Measurements from ENCODE around the gene NAB1. TPM values are rescaled to one million over a fixed set of nuclear protein-coding genes. Genes with fewer than 3 reads are reported as not detected.

Gene NAB1
- total RNA-seq, 1 experiment from 2014 or later: 137 TPM

DNA sequence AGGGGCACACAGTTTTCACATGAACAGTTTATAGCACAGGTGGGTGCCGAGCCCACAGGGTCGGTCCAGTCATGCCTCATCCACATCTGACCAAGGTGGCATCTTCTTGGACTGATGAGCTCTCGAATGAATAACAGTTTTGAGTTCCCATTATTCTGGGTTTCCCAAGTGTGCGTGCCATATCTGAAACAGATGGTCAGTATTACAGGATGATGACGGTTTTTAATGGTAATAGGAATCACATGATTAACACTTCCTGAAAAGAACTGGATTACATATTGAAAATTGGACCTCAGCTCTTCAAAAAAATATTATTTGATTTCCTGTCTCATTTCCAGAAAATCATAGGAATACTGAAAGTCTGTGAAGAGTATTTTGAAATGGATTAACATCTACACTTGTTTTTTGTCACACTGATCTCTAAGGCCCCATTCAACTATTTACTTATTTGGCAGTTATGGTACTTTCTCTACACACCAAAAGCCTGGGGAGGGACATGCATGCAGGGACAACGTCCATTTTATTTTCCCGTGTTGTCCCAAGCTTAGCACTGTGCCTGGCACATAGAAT is 22.2 kb upstream of the NAB1 start:
- Histone ChIP-seq H3K9me3 (replicated peaks) (0 out of 2 replicates have a peak, but pooled peaks cover 3% of the 10 kb centered on the region), H3K27ac (no peak overlapping the region), H3K27me3 (no peaks in the 10 kb centered on the region), H3K4me1 (peaks cover 20% of the 10 kb centered on the region), H3K4me3 (no peak overlapping the region), H3K36me3 (no peaks in the 10 kb centered on the region)
- no peak for DNase-seq

DNA sequence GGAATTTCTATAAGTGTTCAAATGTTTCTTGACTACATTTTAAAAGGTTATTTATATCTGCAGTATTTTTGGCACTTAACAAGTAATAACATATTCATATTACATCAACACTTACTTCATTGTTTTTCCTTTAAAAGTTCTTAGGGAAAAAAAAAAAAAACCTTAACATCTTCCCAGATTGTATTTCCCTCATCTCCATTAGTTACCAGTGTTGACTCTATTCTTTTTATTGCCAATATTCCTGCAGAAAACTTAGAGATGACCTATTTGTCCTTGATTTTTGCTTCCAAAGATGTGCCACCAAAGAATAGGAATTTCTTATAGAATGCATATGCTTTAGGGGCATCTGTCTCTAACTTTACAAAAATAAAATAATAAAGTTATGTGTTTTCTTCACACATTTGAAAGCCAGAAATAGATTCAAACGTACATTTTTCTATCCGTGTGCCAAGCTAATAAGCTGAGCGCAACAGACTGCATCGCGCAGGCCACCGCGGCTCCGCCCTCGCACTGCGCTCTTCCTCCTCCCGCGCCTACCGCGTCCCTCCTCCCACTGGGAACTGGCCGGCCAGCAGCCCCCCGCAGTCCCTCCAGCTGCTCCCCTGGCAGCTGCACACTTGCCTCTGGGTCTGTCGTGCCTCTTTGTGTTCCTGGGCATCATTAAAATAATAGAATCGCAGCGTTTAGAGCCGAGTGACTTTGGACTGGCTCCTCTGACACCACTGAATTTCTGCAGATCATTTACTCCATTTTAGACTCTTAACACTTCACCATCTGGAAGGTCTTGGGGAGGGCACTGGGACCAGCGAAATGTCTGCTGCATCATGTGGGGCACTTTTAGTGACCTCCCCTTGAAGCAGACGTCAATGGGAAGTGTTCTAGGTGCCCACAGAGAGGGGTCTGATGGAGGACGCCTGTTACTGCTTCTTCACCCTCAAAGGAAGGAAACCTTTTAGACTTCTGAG is 21.2 kb upstream of the NAB1 start:
- H3K9me3 ChIP-seq (replicated peaks): 0 out of 2 replicates have a peak, but pooled peaks cover 3% of the 10 kb centered on the region
- no peaks in the 10 kb centered on the region for H3K36me3 ChIP-seq
- H3K4me1 ChIP-seq: peaks cover 20% of the 10 kb centered on the region
- peak; percentile 98 to 99 for DNase-seq
- H3K27me3 ChIP-seq: no peaks in the 10 kb centered on the region
- H3K4me3 ChIP-seq: peak overlapping the region; percentile 54
- H3K27ac ChIP-seq: peak overlapping the region; percentile 68

DNA sequence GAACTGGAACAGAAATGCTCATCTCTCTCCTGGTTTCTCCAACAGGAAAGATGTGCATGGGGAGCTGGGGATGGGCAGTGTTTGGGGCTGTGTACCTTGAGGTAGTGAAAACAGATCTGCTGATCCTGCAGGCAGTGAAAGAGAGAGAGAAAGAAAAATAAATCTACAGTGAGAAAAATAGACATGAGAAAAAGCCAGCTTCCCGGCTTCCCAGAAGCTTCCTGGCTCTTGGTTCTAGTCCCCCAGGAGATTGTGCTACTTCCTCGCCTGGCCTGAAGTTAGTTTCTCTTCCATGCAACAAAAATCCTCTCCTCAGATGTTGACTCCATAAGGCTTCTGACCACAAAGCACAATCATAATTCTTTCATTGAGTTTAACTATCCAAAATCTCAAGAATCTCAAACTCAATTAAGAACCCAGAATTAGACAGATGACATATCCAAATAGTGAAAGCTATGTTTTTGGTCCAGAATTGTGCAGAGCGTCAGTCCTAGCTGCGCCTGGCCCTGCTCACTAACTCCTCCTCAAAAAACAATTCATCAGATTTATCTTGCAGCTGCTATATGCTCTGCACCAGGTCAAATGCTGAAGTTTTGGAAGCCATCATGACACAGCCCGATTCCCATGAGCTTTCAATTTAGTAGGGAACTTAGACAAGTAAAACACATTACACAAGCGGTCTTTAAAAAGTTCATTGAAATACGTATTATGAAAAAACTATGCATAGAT is 20.1 kb upstream of the NAB1 start:
- H3K4me3 ChIP-seq: peak overlapping the region; percentile 54
- peaks cover 20% of the 10 kb centered on the region for H3K4me1 ChIP-seq
- 0 out of 2 replicates have a peak, but pooled peaks cover 3% of the 10 kb centered on the region for H3K9me3 ChIP-seq (replicated peaks)
- DNase-seq: peak in 1 of 2 experiments; percentile 55
- no peaks in the 10 kb centered on the region for H3K27me3 ChIP-seq
- no peaks in the 10 kb centered on the region for H3K36me3 ChIP-seq
- H3K27ac ChIP-seq: peak overlapping the region; percentile 68

DNA sequence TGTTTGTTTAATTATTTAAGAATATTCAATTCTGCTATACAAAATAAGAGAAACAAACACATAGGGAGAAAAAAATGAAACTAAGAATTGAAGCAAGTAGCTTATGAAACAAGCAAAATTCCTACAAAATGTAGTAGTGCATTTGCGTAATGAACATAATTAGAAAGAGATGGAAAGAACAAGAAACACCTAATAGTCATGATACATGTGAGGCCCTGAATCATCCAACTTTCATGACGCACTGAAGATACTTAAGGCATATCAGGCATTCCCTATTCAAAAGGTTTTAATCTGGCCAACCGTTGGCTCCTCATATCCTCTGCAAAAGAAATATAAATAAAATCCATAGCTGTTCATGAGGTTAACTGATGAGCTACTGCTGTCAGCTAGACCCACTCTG is 14.5 kb upstream of the NAB1 start:
- DNase-seq: no peak
- H3K27me3 ChIP-seq: no peaks in the 10 kb centered on the region

DNA sequence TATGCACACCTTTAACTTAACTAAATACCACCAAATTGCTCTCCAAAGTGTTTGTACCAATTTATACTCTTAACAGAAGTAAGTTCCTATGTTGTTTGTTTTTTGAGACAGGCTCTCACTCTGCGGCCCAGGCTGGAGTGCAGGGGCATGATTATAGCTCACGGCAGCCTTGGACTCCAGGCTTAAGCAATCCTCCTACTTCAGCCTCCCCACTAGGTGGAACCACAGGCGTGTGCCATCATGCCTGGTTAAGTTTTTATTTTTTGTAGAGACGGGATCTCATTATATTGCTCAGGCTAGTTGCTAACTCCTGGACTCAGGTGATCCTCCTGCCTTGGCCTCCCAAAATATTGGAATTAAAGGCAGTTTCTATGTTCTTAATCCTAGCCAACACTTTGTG is 13.1 kb upstream of the NAB1 start:
- Histone ChIP-seq H3K27me3 (no peaks in the 10 kb centered on the region), H3K27ac (peak overlapping the region; percentile 27), H3K4me1 (peaks cover 20% of the 10 kb centered on the region), H3K9me3 (replicated peaks) (no peaks in the 10 kb centered on the region), H3K4me3 (no peak overlapping the region), H3K36me3 (no peaks in the 10 kb centered on the region)
- DNase-seq: no peak

More for the DNA sequence above, 14.5 kb upstream of the NAB1 start:
- Histone ChIP-seq H3K27ac (no peak overlapping the region), H3K4me3 (no peak overlapping the region), H3K4me1 (peaks cover 20% of the 10 kb centered on the region), H3K9me3 (replicated peaks) (no peaks in the 10 kb centered on the region), H3K36me3 (no peaks in the 10 kb centered on the region)

DNA sequence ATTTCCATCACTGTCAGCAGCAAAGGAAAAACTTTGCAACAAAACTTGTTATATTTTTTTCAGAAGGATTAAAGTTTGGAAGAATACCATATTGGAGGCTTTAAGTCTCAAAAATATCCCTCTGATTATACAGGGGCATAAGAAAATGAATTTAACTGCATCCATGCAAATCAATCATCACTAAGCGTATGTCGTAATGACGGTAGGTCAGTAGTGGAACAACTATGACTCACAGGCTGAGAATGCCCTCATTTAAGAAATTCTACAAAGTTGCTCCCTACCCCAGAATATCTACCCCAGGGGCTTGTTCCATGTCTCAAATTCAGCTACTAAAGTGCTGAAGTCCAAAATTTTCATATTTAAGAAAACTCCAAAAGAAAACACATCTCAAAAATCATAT is 12.5 kb upstream of the NAB1 start:
- peak overlapping the region; percentile 27 for H3K27ac ChIP-seq
- H3K9me3 ChIP-seq (replicated peaks): no peaks in the 10 kb centered on the region
- no peak overlapping the region for H3K4me3 ChIP-seq
- H3K36me3 ChIP-seq: no peaks in the 10 kb centered on the region
- H3K4me1 ChIP-seq: peaks cover 20% of the 10 kb centered on the region
- peak; percentile 64 to 78 for DNase-seq
- no peaks in the 10 kb centered on the region for H3K27me3 ChIP-seq

DNA sequence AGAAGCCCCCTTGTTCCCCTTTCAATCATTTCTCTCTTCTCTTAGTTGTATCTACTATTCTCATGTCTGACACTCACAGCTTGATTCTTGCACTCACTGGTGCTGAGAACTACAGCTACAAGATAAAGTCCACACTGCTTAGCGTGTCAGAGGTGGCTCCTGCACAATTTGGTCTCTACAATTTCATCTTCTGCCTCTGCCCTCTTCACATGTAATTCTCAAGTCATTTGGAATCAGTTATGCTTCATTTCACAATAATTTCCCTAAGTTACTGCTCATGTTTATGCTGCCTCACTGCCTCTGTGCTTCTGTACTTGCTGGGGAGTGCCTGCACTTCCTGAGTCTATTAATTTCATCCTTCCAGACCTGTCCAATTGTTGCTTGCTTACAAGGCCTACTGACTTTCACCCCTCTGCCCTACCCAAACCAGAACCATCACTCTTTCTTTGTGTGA is 11.6 kb upstream of the NAB1 start:
- Histone ChIP-seq H3K36me3 (no peaks in the 10 kb centered on the region), H3K27ac (peak overlapping the region; percentile 27; the same call in 1 of the 2 replicates), H3K9me3 (replicated peaks) (no peaks in the 10 kb centered on the region), H3K27me3 (no peaks in the 10 kb centered on the region), H3K4me3 (no peak overlapping the region), H3K4me1 (peaks cover 20% of the 10 kb centered on the region)
- no peak for DNase-seq

DNA sequence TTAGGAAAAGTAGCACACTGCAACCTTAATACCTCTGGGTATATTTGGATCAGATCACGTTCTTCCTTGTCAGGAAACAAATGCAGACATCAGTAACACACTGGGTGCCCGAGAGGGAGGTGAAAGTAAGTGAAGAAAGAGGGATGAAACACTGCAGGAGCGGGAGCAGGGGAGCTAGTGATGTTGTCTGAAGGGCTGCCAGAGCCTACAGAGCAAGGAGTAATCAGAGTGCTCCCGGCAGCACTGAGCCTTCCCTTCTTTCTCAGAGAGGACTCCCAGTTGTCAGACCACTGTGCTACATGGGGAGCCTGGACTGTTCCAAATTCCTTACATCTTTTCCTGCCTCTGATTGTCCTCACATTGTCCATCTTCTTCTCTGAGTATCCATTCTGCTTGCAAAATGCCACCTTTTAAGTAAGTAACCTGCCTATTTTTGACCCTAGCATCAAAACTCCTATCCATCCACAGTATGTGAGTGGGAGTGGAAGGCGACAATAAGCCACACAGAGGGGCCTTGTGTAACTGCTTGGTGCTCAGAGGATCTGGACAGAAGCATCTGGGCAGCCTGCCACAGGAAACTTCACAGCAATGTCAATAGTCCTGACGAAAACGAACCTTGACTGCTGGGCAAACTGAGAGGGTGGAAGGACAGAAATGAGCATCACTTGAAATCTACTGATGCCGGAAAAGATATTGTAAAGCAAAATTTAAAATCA is 10.8 kb upstream of the NAB1 start:
- no peak overlapping the region; the same call in 1 of the 2 replicates for H3K27ac ChIP-seq
- no peak overlapping the region for H3K4me3 ChIP-seq
- H3K4me1 ChIP-seq: peaks cover 20% of the 10 kb centered on the region
- H3K27me3 ChIP-seq: no peaks in the 10 kb centered on the region
- H3K9me3 ChIP-seq (replicated peaks): no peaks in the 10 kb centered on the region
- peak in 1 of 2 experiments; percentile 45 for DNase-seq
- no peaks in the 10 kb centered on the region for H3K36me3 ChIP-seq

DNA sequence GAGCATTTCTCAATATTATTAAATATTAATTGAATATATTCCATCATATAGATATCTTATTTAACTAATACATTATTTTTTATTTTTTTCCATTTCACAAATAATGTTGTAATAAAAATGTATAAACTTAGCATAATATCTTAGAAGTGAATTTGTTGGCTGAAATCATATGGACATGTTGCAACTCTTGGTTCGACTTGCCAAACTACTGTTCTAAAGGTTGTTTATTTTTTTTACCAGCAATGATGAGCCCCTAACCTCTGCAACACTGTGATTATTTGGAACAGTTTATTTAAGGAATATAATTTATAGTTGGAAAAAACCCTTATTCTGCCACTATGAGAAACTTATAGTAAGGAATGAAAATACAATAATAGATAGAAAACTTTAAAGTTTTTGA is 8.8 kb upstream of the NAB1 start:
- H3K27ac ChIP-seq: no peak overlapping the region
- H3K9me3 ChIP-seq (replicated peaks): no peaks in the 10 kb centered on the region
- H3K4me1 ChIP-seq: peaks cover 20% of the 10 kb centered on the region
- no peak for DNase-seq
- H3K4me3 ChIP-seq: no peak overlapping the region
- H3K36me3 ChIP-seq: no peaks in the 10 kb centered on the region
- H3K27me3 ChIP-seq: no peaks in the 10 kb centered on the region

DNA sequence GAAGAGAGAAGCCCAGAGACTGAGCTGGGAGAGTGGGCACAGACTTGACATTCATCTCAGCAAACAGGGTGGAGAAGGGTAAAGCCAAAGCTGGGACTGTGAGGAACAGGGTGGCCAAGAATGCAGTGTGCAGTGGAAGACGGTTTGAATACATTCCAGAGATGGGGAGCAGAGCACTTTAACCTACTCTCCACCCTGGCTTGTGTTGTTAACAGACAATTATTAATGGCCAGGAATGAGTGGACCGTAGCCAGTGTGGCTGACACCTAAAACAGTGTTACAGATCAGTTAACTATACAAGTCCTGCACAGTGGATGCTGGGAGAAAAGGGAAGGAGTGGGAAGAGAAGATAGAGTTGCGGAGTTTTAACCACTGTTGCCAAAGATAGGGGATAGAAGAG is 7.4 kb upstream of the NAB1 start:
- DNase-seq: no peak
- H3K36me3 ChIP-seq: no peaks in the 10 kb centered on the region
- H3K27me3 ChIP-seq: no peaks in the 10 kb centered on the region
- peaks cover 19% of the 10 kb centered on the region for H3K4me1 ChIP-seq
- no peak overlapping the region for H3K4me3 ChIP-seq
- no peak overlapping the region for H3K27ac ChIP-seq
- H3K9me3 ChIP-seq (replicated peaks): no peaks in the 10 kb centered on the region

DNA sequence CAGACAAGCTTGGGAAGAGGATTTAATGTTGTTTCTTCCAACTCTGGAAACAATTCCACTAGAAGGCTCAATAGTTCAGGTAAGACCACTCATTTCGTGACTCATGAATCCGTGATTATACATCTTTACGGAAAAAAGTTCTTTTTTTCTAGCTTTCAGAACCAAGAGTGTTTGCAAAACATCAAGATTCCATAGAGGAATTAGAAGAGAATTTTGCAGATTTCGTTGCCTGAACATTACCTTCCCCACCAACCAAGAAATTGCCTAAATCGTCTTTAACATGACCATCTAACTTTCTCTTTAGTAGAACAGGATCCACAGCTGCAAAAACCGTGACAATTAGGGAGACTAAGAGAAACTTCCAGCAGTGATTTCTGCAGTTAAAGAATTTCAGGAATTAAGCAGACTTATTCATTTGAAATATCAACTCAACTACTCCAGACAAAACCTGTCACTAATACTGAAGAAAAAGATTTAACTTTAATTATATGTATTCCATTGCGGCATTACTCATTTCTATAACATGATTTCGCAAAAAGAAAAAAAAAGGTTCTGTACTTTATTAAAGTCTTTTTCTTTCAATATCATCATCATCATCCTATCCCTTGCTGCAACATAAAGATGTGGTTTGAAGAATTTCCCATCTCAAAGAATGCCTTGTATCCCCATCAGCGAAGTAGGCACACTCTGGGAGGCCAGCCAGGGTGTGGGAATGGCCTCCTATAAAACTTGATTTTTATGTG is 1.9 kb upstream of the NAB1 start:
- Histone ChIP-seq H3K9me3 (replicated peaks) (no peaks in the 10 kb centered on the region), H3K27ac (peak overlapping the region; percentile 2; the same call in 1 of the 2 replicates), H3K4me1 (peaks cover 26% of the 10 kb centered on the region), H3K36me3 (no peaks in the 10 kb centered on the region), H3K27me3 (no peaks in the 10 kb centered on the region), H3K4me3 (no peak overlapping the region)
- peak in 1 of 2 experiments; percentile 58 for DNase-seq

DNA sequence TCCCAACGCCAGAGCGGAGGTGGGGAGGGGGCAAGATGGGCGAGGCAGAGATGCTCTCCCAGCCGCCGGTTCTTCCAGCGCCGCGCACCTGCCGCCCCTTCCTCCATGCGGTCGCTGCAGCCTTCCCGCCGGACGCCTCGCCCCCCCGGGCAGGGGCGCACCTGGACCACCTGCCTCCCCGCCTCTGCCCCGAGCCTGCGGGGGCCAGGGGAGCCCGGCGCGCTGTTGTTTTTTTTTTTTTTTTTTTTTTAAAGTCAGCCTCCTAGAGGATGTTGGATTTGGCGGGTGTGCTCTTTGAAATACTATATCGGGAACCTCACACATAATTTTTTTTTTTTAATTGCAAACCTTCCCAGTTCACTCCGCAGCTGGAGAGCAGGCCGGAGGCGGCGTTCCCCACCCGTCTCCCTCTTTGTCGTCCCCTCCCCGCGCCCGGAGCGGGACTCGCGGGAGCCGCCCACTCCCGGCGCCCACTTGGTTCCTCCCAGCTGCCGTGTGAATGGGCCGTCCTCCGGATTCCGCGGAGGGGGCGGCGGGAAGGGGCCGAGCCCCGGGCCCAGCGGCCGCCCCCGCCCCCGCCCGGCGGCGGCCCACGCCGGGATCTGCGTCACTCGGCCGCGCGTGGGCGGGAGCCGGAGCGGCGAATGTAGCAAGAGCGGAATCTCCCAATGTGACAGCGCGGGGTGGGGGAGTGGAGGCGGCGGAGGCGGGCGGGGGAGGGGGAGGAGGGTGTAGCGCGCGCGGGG is 421 bp upstream of the NAB1 start:
- H3K27ac ChIP-seq: peak overlapping the region; percentile 25; the same call in 1 of the 2 replicates
- H3K36me3 ChIP-seq: no peaks in the 10 kb centered on the region
- peaks cover 26% of the 10 kb centered on the region for H3K4me1 ChIP-seq
- peak overlapping the region; percentile 100 for H3K4me3 ChIP-seq
- peak; percentile 96 to 97 for DNase-seq
- H3K9me3 ChIP-seq (replicated peaks): no peaks in the 10 kb centered on the region
- H3K27me3 ChIP-seq: no peaks in the 10 kb centered on the region

DNA sequence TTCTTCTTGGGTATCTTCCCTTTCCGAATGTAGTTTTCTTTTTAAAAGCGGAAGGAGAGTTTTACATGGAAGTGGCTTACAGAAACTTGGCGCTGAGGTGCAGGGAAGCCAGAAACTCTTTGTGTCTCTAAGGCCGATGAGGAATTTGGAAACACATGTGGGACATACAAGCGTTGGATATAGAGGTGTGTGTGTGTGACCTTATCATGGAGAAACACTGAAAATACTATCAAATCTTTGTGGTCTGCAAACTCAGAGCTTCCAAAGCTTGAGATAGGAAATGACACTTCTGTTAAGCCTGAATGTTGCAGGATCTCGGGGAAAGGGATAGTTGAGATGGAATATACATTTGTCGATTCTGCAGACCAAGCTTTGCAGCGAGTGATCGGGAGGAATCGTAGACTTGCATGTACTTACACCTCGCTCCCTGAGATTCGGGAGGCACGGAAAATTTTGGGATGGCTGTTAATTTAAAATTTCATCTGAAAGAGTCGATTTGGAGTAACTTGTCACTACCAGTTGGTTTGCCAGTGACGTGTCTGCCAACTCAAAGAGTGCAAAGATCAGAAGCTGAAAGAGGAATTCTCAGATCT is 1.0 kb downstream of the NAB1 start:
- H3K9me3 ChIP-seq (replicated peaks): no peaks in the 10 kb centered on the region

More for the DNA sequence above, 1.0 kb downstream of the NAB1 start:
- H3K4me3 ChIP-seq: peak overlapping the region; percentile 100
- H3K27me3 ChIP-seq: no peaks in the 10 kb centered on the region
- H3K4me1 ChIP-seq: peaks cover 35% of the 10 kb centered on the region
- H3K36me3 ChIP-seq: no peaks in the 10 kb centered on the region
- DNase-seq: peak; percentile 60 to 84
- peak overlapping the region; percentile 85 for H3K27ac ChIP-seq
